GM21576 (cell line): ENCODE results near the gene HCN1.
"Not testable (repeated sequence)": the region's sequence is repeated elsewhere in the genome, so short reads cannot be mapped to it uniquely, and the experiment has no call there.

Experiments
- ATAC-seq: cut with Tn5 transposase; IDR thresholded peaks from one replicate; pipeline ENCODE4 v1.9.1; 2021; ENCODE audit warnings: mild to moderate bottlenecking, moderate library complexity; ENCODE audit not compliant: unreplicated experiment

The HCN1 gene

DNA sequence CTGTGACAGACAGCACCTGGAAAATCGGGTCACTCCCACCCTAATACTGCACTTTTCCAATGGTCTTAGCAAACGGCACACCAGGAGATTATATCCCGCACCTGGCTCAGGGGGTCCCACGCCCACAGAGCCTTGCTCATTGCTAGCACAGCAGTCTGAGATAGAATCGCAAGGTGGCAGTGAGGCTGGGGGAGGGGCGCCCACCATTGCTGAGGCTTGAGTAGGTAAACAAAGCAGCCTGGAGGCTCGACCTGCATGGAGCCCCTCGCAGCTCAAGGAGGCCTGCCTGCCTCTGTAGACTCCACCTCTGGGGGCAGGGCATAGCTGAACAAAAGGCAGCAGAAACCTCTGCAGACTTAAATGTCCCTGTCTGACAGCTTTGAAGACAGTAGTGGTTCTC is 383.6 kb downstream of the HCN1 start:
- ATAC-seq = not testable (repeated sequence)

DNA sequence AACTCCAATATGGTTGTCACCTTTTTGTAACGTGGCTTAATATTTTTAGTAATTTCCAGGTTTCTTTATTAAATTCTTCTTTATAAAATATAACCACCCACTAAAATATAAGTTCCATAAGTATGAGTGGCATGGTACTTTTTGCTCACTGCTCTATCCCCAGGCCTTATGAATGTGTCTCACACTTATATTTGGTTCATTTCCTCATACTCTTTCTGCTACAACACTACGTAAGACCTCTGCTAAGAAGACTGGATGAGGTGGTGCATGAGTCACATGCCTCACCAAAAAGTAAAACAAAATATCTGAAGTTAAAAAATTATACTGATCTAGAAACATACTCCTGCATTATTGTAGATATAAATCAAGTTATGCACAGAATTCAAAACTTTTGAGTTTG is 400.9 kb downstream of the HCN1 start:
- ATAC-seq = no peak

DNA sequence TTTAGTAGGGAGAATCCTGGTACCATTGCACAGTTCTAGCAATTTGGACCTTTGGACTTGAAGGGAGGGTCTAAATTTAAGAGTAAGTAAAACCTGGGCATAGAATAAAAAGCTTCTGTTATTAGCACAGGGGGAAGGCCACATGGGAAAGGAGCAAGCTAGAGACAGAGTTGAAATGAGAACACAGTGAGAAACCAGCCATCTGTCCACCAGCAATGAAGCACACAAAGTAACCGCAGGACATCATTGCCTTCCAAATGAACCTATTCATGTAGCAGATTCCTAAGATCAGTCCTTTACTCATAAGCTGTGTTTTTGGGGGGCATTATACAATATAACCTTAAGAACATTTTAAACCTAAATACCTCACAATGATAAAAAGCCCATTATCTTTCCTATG is 407.4 kb downstream of the HCN1 start:
- no peak for ATAC-seq

DNA sequence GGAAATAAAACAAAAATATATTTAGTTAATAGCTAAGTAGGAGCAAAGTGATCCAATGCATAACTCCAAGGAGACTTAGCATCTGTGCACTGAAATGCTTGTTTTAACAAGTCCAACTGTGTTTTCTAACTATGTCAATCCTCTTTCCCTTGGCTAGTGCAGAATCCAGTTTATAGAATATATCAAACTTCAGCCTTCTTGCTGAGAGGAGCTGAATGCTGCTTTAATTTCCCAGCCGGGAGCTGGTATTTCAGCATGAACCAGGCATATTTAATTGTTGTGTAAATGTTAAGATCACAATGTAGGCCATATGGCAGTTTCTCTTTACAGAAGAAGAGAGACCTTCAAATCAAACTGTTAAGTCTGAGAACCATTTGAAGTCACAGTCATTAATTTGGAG is 411.7 kb downstream of the HCN1 start:
- no peak for ATAC-seq

DNA sequence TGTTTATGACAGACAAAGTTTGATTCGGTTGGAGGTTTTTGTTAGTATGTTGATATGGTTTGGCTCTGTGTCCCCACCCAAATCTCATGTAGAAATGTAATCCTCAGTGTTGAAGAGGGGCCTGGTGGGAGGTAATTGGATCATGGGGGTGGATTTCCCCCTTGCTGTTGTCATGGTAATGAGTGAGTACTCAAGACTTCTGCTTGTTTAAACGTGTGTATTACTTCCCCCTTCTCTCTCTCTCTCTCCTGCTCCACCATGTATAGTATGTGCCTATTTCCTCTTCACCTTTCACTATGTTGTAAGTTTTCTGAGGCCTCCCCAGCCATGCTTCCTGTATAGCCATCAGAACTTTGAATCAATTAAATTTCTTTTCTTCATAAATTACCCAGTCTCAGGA is 415.1 kb downstream of the HCN1 start:
- no peak for ATAC-seq

DNA sequence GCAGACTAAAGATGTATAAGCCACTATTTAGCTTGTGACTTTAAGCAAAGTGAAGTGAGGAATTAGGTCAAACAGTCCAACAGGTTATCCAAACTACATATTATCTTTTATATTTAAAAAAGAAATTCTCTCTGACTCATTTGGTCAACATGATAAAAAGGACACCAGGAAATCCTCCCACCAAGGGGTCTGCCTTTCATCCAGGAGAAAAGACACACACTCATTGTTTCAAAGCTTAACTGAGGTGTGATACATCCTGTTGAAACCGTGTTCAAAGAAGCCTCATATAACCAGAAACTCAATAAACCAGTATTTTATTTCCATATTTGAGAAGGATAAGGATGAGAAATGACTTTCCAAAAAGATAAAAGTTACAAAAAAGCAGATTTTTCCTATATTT is 417.1 kb downstream of the HCN1 start:
- no peak for ATAC-seq

DNA sequence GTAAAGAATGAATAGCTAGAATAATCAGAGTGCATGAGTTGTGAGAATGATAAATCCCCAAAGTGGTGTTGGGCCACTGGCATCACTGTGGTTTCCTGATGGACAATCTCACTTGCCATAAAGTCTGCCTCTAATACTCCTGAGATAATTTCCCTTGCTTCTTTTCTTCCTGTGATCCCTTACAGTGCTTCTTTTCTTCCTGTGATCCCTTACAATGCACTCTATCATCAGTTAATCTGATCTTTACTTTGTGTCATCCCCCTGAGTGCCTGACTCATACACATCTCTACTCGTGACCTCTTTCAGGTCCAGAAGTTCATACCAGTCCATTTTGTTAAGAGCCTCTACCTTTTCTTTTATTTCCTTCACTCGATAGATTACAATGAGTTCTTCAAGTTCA is 418.3 kb downstream of the HCN1 start:
- no peak for ATAC-seq

DNA sequence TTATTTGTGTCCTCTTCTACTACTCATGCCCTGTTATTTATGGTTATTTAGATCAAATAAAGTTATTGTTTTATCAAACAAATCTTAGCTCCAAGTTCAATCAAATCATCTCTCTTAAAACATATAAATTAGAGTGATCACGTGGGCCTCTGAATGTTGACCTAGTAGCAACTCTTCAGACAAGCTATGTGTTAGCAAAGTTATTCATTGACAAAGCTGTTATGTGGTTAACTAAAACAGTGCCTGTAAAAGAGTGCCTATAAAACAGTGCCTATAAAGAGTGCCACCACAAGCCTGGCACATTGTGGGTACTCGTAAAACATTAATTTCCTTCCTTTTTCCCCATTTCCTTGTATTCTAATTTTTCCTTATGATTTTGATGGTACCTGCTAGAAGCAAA is 421.9 kb downstream of the HCN1 start:
- ATAC-seq = no peak

DNA sequence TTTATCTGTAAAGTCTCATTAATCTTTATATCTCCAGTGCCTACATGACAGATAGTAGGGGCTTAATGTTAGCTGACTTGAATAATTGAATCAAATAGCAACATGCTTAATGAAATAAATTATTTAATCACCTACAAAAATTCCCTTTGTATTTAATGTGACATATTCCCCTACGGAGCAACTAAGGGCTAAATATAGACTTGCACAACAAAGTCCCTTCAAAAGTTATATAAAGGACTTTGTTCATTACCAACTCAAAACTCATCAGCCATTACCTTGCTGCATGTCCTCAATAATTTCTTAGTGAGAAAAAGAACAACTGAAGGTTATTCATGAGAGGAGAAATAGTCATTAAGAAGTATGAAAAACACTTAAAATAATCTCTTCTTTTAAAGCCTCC is 424.6 kb downstream of the HCN1 start:
- no peak for ATAC-seq

DNA sequence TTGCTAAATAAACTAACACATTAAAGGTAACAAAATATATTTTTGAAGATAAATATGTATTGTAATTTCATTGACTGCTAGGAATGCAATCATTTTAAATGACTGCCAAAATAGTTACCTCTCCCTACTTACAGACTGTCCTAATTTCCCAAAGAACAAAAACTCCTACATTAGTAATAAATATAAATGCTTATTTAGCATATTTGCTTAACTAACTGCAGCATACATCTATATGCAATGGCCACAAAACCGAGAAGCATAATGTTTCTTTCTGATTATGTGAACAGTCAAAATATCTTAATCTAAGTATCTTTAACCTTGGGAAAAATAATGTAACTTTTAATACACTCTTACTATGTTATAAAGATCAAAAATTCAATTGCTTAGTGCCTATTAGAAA is 431.7 kb downstream of the HCN1 start:
- ATAC-seq = no peak

DNA sequence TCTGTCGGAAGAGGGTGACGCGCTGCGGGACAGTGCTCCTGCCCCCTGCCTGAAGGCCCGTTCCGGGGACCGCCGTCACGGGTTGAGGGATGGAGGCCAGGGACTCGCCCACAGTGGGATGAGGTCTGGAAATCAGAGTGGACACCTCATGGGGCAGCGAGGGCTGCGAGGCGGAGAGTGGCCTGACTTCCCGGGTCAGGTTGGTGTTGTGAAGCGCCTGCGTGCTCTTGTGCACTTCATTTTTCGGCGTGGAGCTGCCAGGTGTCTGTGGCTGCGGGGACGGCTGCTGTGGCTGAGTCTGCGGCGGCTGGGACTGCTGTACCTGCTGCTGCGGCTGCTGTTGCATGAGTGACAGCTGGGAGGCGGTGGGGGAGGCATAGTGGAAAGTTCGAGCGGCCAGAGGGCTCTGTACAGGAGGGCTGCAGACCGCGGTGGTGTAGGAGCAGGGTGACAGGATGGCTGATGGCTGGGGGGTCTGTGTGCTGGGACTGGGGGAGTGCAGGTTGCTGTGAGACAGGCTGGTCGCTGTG is 434.1 kb downstream of the HCN1 start:
- no peak for ATAC-seq

DNA sequence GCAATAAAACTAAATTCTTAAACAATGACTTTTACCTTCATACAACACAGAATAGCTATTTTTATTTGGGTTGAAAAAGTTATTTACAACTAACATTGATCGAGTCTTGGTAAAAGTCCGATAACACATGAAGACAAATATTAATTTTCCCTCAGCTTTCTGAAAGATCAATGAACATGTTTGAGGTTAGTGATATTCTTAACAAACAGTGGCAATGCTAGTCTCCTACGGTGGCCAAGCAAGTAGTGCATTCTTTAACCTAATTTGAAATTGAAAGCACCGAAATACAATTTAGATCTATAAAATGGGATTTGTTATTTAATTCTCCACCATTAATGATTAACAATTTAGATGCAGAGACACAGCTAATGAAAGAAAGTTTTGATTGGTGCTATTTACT is 435.1 kb downstream of the HCN1 start:
- no peak for ATAC-seq

DNA sequence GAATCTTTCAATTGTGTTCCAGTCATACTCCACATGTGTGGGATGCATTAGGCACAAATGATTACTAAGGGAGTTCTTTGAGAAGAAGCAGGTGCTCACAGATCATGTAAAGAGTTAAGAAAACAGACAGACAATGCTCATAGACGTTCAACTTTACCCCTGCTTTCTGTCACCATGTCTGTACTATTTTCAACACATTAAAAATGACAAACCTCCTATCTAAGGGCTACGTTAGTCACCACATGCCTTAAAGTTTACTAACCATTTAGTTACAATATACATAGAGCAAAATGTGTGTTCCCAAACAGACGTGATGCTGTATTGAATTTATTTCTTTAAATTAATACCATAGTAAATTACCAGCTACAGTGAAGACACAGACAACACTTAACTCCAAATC is 435.9 kb downstream of the HCN1 start:
- no peak for ATAC-seq

DNA sequence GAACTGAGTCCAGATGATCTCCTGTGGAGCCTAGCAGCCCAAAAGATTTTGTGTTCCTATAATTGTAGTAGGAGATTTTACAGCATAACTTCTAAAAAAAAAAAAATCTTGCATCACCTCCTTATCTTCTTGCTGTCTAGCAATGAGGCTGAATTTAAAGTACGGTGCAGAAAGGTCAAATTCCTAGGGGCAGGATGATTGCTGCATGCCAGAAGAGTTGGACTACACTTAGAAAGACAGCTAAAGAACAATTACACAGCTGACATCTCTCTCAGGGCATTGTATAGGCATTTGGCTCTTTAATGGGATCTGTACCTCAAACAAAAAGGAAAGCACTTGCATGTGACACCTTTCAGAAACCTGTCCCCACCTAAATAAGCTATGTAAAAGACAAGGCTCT is 443.2 kb downstream of the HCN1 start:
- ATAC-seq = no peak

DNA sequence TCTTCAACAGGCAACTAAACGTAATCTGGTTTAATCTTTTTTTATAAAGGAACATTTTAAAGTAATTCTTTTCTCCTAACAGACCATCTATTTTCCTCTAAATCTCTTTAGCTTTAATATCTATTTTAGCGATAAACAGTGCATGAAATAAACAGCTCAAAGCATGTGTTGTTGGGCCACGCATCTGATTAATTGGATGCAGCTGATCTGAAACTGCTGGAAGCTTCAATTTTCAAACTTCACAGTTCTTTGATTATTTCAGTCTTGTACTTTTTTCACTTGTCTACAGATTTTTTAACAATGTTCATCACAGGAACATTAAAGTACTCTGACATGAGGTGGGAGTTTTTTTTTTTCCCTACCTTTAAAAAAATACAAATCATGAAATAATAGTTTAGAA is 443.6 kb downstream of the HCN1 start:
- no peak for ATAC-seq

DNA sequence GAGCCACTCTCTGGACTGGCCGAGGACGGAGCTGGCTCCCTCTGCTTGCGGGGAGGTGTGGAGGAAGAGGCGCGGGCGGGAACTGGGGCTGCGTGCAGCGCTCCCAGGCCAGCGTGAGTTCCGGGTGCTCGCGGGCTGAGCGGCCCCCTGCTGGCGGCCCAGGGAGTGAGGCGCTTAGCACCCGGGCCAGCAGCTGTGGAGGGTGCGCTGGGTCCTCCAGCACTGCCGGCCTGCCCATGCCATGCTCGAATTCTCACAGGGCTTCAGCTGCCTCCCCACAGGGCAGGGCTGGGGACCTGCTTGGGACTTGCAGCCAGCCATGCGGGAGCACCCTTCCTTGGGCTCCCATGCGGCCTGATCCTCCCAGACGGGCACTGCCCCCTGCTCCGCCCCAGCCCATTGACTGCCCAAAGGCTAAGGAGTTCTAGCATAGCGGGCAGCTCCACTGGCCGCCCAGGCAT is 470.6 kb downstream of the HCN1 start:
- no peak for ATAC-seq

DNA sequence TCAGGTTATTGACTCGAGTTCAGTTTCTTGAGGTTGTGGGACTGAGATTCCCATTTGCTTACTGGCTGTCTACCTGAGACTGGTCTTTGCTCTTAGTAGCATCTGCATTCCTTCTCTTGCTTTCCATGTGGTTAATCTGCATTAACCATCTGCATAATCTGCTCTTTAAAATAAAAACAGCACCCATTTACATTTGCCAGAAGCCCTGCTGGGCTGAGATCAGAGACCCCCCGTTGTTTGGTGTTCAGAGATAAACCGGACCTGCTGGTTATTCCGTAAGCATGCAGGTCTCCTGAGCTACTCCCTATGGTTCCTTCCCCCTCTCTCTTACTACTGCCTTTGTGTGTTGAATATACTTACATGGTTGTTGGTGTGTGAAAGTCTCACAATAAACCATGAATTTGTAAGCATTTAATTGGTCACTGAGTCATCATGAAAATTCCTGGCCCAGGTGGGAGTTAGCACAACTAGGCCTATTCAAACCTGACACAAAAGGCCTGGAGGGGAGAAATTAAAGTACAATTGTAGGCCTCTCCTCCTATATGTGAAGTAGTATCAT is 490.7 kb downstream of the HCN1 start:
- ATAC-seq = no peak
